HG03135 (cell line): Measurements from ENCODE around the gene MMUT.
"Not testable (repeated sequence)": the region's sequence is repeated elsewhere in the genome, so short reads cannot be mapped to it uniquely, and the experiment has no call there.

Experiments
- ATAC-seq: cut with Tn5 transposase; IDR thresholded peaks from one replicate; pipeline ENCODE4 v1.9.1; 2021; ENCODE audit warnings: mild to moderate bottlenecking, moderate library complexity; ENCODE audit not compliant: unreplicated experiment

Gene MMUT

GRCh38 chr6:49430187-49430586 lies 32.9 kb downstream of the MMUT start:
- ATAC-seq, result no peak

- no peak for ATAC-seq
Observed at GRCh38 chr6:49423817-49424216, 39.2 kb downstream of the MMUT start.

DNA sequence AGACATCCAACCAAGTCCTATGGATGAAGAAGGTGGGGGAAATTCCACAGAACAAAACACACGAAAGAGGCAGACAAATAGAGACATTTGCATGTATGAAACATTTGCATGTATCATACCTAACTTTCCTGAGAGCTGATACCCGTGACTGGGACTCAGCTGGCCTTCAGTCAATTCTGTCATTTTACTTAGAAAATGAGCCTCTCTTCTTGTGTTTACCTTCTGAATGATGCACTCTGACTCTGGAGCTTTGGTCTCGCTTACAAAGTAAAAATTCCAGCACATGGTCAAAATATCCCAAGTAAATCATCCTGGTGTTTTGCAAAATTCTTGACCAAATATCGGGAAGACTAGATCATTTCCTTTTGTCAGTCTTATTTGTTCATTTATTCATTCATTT lies 46.9 kb downstream of the MMUT start:
- ATAC-seq, result no peak

- no peak for ATAC-seq
Observed at GRCh38 chr6:49415358-49415757, 47.7 kb downstream of the MMUT start.

DNA sequence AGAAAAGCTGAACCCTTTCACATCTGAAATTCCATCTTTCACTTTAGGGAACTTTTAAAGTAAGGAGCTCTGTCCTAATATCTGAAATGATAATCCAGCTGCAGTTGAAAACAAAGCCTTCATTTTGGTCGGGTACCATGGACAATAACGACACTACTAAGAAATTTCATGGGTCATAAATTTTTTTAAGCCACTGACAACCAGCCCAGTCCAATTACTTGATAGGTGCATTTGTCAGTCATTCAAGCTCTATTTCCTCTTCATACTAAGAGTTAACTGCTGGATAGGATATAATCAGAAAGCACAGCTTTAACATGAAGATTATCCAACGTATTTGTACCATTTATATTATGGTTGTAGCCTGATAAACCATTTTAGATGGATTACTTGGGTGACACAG lies 52.5 kb downstream of the MMUT start:
- ATAC-seq, result no peak

- ATAC-seq, result peak; percentile 84
Observed at GRCh38 chr6:49409951-49410542, 53.0 kb downstream of the MMUT start.

GRCh38 chr6:49406250-49406970 lies 56.6 kb downstream of the MMUT start:
- no peak for ATAC-seq

DNA sequence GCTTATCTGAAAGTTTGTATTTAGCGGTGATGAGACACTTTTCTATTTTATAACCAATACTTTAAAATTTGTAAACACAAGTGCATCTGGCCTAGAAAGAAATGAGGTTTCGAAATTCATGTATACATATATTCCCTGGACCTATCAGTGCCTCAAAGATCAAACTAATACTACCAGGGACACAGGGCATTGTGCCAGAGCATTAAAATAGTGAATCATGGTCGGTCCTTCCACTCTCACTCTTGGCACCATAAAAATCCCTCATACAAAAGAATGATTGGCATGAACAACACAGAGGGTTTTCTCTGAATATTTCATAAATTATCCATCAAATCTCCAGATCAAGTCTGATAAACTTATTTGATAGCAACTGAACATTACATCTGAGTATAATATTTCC lies 62.0 kb downstream of the MMUT start:
- ATAC-seq, result no peak

DNA sequence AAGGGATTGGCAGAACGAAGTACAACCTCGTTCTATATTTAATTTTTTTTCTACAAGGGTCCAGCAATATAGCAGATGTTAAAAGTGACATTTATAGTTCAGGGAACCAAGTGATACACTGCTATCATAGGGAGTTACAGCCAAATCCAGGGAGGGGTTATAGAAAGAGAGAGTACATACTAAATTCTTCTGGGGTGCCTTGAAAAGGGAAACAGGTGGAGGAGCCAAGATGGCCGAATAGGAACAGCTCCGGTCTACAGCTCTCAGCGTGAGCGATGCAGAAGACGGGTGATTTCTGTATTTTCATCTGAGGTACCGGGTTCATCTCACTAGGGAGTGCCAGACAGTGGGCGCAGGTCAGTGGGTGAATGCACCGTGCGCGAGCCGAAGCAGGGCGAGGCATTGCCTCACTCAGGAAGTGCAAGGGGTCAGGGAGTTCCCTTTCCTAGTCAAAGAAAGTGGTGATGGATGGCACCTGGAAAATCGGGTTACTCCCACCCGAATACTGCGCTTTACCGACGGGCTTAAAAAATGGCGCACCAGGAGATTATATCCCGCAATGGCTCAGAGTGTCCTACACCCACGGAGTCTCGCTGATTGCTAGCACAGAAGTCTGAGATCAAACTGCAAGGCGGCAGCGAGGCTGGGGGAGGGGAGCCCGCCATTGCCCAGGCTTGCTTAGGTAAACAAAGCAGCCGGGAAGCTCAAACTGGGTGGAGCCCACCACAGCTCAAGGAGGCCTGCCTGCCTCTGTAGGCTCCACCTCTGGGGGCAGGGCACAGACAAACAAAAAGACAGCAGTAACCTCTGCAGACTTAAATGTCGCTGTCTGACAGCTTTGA lies 76.2 kb downstream of the MMUT start:
- not testable (repeated sequence) for ATAC-seq

GRCh38 chr6:49384904-49385303 lies 78.1 kb downstream of the MMUT start:
- ATAC-seq, result no peak
